ENCODE data around the gene INAFM2.

DNA sequence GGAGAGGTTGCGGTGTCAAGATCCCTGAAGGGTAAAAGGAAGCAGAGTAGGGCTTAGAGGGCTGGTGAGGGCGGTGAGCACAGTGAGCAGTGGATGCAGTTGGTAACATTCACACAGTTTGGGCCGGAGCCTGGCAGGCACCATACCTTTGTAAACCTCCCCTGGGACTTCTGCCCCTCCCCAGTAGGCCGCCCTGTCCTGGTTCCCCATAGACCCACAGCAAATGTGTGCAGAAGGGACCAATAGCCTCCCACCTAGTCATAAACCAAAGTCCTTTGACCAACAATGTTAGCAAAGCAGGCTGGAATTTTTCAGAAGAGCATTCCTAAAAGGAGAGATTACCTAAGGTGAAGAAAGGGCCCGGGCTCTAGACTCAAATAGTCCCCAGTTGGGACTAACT, 25.7 kb downstream of the INAFM2 start:
- TF ChIP-seq, protein P1, sequence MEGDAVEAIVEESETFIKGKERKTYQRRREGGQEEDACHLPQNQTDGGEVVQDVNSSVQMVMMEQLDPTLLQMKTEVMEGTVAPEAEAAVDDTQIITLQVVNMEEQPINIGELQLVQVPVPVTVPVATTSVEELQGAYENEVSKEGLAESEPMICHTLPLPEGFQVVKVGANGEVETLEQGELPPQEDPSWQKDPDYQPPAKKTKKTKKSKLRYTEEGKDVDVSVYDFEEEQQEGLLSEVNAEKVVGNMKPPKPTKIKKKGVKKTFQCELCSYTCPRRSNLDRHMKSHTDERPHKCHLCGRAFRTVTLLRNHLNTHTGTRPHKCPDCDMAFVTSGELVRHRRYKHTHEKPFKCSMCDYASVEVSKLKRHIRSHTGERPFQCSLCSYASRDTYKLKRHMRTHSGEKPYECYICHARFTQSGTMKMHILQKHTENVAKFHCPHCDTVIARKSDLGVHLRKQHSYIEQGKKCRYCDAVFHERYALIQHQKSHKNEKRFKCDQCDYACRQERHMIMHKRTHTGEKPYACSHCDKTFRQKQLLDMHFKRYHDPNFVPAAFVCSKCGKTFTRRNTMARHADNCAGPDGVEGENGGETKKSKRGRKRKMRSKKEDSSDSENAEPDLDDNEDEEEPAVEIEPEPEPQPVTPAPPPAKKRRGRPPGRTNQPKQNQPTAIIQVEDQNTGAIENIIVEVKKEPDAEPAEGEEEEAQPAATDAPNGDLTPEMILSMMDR (IDR thresholded peaks at IDR 0.05 in 8 of 11, conservative IDR thresholded peaks at IDR 0.05 in 3 of 11), result no peak
- TF ChIP-seq POLR2A (IDR thresholded peaks at IDR 0.05), result no peak
